ENCODE data around the gene SIRPD. TPM values are rescaled to one million over a fixed set of nuclear protein-coding genes. Genes with fewer than 3 reads are reported as not detected.

SIRPD gene
- total RNA-seq, 1 experiment from 2014 or later = 0.18 TPM

- Histone ChIP-seq H3K4me2 (ENCODE audit: low read length) (no peak overlapping the region), H2AFZ (ENCODE audit: low read length) (no peak overlapping the region), H3K79me2 (ENCODE audit: low read length) (no peaks in the 10 kb centered on the region), H3K27me3 (ENCODE audit: low read length) (no peaks in the 10 kb centered on the region), H3K9ac (ENCODE audit: low read length) (no peak overlapping the region), H3K4me3 (ENCODE audit: low read length) (no peak overlapping the region), H3K9me3 (ENCODE audit: low read length) (no peaks in the 10 kb centered on the region), H3K36me3 (ENCODE audit: low read depth, low read length) (no peaks in the 10 kb centered on the region), H3K9me2 (replicated peaks; ENCODE audit: low read length) (no peaks in the 10 kb centered on the region), H3K4me1 (ENCODE audit: insufficient read depth, low read length) (no peaks in the 10 kb centered on the region), H3F3A (ENCODE audit: low read length, unreplicated experiment) (no peaks in the 10 kb centered on the region), H4K20me1 (ENCODE audit: low read length) (no peaks in the 10 kb centered on the region), H3K27ac (ENCODE audit: low read length) (no peak overlapping the region)
- ChIA-PET POLR2A (ENCODE audit: unreplicated experiment) (no interaction called here), CTCF (no interaction called here)
- BruUV-seq (replicated peaks) = no TSS peak
- ATAC-seq (no peak), DNase-seq (no peak)
- intact Hi-C loops (cut with micrococcal nuclease) = no loop called here
- TF ChIP-seq, protein P1, sequence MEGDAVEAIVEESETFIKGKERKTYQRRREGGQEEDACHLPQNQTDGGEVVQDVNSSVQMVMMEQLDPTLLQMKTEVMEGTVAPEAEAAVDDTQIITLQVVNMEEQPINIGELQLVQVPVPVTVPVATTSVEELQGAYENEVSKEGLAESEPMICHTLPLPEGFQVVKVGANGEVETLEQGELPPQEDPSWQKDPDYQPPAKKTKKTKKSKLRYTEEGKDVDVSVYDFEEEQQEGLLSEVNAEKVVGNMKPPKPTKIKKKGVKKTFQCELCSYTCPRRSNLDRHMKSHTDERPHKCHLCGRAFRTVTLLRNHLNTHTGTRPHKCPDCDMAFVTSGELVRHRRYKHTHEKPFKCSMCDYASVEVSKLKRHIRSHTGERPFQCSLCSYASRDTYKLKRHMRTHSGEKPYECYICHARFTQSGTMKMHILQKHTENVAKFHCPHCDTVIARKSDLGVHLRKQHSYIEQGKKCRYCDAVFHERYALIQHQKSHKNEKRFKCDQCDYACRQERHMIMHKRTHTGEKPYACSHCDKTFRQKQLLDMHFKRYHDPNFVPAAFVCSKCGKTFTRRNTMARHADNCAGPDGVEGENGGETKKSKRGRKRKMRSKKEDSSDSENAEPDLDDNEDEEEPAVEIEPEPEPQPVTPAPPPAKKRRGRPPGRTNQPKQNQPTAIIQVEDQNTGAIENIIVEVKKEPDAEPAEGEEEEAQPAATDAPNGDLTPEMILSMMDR (conservative IDR thresholded peaks at IDR 0.05; ENCODE audit: low read depth, low read length) = no peak
- no peak for TF ChIP-seq EZH2phosphoT487 (IDR thresholded peaks at IDR 0.05; ENCODE audit: borderline replicate concordance, low read length)
- no peak for TF ChIP-seq EZH2 (IDR thresholded peaks at IDR 0.05; ENCODE audit: low read length, unreplicated experiment)
Measured at GRCh38 chr20:1536893-1537730, 20.4 kb downstream of the SIRPD start.

- CTCF ChIA-PET = no interaction called here
Measured at GRCh38 chr20:1535420-1536175, 21.9 kb downstream of the SIRPD start.

More at GRCh38 chr20:1535420-1536175, 21.9 kb downstream of the SIRPD start:
- no peak for DNase-seq
- Histone ChIP-seq H4K20me1 (ENCODE audit: low read length) (no peaks in the 10 kb centered on the region), H3K4me3 (ENCODE audit: low read length) (no peak overlapping the region), H3F3A (ENCODE audit: low read length, unreplicated experiment) (no peaks in the 10 kb centered on the region), H3K4me2 (ENCODE audit: low read length) (no peak overlapping the region), H3K9me3 (ENCODE audit: low read length) (no peaks in the 10 kb centered on the region), H3K9me2 (replicated peaks; ENCODE audit: low read length) (no peaks in the 10 kb centered on the region), H3K9ac (ENCODE audit: low read length) (no peak overlapping the region), H3K27me3 (ENCODE audit: low read length) (no peaks in the 10 kb centered on the region), H3K4me1 (ENCODE audit: insufficient read depth, low read length) (no peaks in the 10 kb centered on the region), H2AFZ (ENCODE audit: low read length) (no peak overlapping the region; the same call in 1 of the 2 replicates), H3K27ac (ENCODE audit: low read length) (no peak overlapping the region), H3K79me2 (ENCODE audit: low read length) (no peaks in the 10 kb centered on the region), H3K36me3 (ENCODE audit: low read depth, low read length) (no peaks in the 10 kb centered on the region)
- TF ChIP-seq, protein P1 (conservative IDR thresholded peaks at IDR 0.05; ENCODE audit: low read depth, low read length) = no peak
- no TSS peak for BruUV-seq (replicated peaks)
- POLR2A ChIA-PET (ENCODE audit: unreplicated experiment) = no interaction called here
- intact Hi-C loops (cut with micrococcal nuclease) = no loop called here
- ATAC-seq = no peak
